Stimulated activated CD8-positive, alpha-beta memory T cell treated with anti-CD3 and anti-CD28 coated beads, Interleukin-12 subunit alpha, Interleukin-12 subunit beta, amount 100 ng/mL, for 4 hours (primary cell): Measurements from ENCODE around the gene FCRL5.
"Not testable (repeated sequence)": the region's sequence is repeated elsewhere in the genome, so short reads cannot be mapped to it uniquely, and the experiment has no call there.

Experiments used
- DNase-seq: peaks from one replicate; pipeline ENCODE4 v3.0.0-alpha.2; 2020; ENCODE audit warnings: low read depth

Gene FCRL5

DNA sequence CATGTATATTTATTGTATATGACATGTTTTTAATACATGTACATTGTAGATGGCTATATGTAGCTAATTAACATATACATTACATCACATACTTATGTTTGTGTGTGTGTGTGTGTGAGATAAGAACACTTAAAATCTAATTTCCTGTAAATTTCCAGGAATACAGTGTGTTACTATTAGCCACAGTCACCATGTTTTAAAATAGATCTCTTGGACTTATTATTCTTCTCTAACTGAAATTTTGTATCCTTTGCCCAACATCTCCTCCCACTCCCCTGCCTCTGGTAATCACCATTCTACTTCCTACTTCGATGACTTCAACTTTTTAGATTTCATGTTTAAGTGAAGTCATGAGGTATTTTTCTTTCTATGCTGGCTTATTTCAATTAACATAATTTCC lies 64.8 kb downstream of the FCRL5 start:
- DNase-seq, result no peak

- DNase-seq, result no peak
These were observed 65.2 kb downstream of the FCRL5 start for GRCh38 chr1:157487096-157487495.

GRCh38 chr1:157486400-157486799 lies 65.9 kb downstream of the FCRL5 start:
- not testable (repeated sequence) for DNase-seq

- no peak for DNase-seq
These were observed 66.5 kb downstream of the FCRL5 start for GRCh38 chr1:157485793-157486192.

GRCh38 chr1:157484573-157484972 lies 67.7 kb downstream of the FCRL5 start:
- no peak for DNase-seq

DNA sequence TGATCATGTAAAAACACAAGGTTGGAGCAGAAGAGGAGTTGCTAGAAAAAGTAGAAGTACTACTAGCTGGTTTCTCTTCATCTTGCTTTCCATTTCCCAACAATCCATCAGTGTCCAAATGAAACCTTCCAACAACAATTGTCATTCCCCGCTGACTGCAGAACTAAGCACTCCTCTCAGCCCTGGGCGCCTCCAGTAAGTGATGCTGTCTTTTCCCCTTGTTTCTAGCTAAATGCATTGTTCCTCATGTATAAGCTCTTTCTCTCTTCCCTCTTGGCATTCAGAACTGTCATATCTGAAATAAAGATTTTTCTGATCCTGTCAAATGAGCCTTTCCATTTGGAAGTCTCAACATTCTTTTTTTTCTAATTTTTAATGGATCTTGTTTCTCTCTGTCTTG lies 68.7 kb downstream of the FCRL5 start:
- no peak for DNase-seq

- no peak for DNase-seq
These were observed 69.6 kb downstream of the FCRL5 start for GRCh38 chr1:157482717-157483116.

DNA sequence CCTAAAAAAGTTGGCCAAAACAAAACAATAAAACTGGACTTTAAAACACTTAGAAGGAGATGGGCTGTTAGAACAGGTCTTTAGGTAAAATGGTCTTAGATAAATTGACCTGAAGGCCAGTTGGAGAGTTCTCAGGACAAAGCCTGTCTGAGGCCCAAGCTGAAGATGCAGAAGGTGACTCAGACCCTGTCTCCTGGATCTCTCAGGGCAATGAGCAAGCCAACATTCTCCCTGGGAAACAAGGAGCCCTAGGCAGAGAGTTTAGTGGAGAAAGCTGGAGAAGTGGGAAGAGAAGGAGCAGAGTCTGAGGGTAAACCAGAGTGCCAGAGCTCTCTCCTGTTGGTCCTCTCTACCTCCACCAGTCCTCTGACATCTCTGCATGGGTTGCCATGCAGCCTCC lies 70.1 kb downstream of the FCRL5 start:
- DNase-seq, result no peak

DNA sequence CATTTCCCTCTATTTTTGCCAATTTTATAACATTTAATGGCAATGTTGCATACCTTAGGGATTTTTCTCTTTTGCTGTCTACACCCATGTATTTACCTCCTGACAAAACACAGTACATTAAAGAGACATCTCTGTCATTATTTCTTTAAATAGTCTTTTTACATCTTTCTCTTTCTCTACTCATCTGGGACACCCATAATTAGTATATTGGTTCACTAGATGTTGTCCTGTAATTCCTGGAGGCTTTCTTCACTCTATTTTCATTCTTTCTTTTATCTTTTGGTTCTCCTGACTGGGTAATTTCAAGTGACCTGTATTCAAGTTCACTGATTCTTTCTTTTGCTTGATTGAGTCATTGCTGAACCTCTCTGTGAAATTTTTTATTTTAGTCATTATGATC lies 74.3 kb downstream of the FCRL5 start:
- DNase-seq, result no peak

DNA sequence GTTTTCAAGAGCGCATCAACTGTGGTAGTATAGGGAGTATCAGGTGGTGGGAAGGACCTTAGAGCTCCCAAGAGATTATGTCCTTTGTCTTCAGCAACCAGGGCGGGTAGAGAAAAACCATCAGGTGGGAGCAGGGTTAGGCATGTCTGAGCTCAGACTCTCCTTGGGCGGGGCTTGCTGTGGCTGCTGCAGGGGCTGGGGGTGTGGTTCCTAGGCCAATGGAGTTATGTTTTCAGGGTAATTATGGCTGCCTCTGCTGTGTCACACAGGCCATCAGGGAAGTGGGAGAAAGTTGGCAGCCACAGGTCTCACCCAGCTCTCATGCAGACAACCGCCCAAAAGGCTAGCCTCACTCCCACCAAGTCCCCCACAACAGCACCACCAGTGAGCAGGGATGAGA lies 74.9 kb downstream of the FCRL5 start:
- no peak for DNase-seq

- DNase-seq, result no peak
These were observed 79.4 kb downstream of the FCRL5 start for GRCh38 chr1:157472959-157473358.

GRCh38 chr1:157472056-157472701 lies 80.1 kb downstream of the FCRL5 start:
- no peak for DNase-seq

- DNase-seq, result no peak
These were observed 80.8 kb downstream of the FCRL5 start for GRCh38 chr1:157471531-157471930.

DNA sequence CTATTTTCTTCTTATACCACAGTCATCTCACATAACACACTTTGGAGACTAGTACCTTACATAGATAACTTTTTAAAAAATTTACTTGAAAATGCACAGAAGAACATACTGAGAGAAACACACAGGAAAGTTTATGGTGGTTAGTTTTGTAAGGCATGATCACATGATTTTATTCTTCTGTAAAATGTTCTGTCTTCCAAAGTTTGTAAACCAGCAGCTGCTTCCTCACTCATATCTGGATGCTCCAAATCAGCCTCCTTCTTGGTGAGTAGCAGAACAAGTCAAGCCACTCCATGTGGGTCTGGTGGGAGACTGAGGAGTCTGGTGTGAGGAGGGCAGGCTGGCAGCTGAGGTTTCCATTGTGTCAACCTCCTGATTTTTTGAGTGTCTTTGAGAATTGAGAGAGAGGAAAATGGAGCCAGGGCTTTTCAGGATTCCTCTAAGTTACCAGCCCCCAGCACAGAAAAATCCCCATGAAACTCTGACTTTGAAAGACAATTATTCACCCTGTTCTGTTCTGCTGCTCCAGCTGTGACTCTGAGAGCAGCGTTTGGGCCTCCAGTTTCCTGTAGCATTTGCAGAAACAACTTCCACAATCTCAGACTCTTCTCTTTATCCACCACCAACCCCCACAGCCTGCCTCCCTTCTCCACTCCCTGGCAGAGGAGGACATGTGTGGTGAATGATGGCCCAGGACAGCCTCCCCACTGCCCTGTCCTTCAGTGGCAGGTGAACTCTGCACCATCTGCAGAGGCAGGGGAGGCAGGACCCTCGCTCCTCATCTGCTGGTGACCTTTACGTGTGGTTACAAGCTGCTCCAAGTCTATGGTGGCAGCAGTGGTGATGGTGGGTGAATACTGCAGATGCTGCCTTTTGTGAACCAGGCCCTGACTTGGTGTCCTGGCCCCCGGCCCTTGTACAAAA lies 82.3 kb downstream of the FCRL5 start:
- DNase-seq, result no peak

DNA sequence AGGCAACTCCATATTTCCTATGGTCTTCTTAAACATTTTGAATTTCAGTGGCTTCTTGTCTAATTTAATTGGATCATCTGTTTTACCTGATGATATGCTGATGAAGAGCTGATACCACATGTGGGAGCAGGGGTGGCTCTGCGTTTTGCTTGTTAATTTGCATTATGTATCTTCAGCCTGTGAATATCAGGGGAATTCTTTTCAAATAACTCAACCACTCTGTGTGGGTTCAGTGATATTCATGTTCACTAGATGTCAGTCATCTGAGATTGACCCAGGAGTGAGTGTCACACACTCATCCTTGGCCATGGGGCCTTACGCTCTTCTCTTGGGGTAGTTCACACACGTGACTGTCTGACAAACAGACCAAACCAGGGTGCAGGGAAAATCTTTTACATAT lies 83.0 kb downstream of the FCRL5 start:
- DNase-seq, result no peak

DNA sequence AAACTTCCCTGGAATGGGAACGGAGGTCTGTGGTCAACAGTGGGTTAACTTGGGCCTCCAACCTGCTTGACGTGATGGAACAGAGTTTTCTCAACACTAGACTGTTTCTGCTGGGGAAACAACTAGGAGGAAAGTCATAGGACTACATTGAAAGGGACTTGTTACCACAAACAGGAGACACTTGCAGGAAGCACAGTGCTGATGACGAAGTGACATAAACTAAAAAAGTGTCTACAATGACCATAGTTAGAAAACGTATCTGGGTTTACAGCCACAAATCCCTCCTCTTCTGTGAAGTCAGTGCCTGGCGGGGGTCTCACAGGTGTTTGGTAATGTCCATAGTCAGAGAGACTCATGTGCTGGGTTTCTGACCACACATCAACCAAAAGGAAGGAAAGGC lies 86.3 kb downstream of the FCRL5 start:
- DNase-seq, result no peak
